ENCODE results near the gene SYCP2.

Gene SYCP2

GRCh38 chr20:59971428-59971827 is 38.0 kb upstream of the SYCP2 start:
- Histone ChIP-seq H3K36me3 (ENCODE audit: control insufficient read depth, insufficient read depth, low read length) (no peaks in the 10 kb centered on the region), H2AK5ac (ENCODE audit: low read length) (no peak overlapping the region), H3K18ac (ENCODE audit: low read length) (no peak overlapping the region), H2BK15ac (replicated peaks; ENCODE audit: low read depth) (no peak overlapping the region), H2BK5ac (ENCODE audit: low read length) (no peak overlapping the region), H3K56ac (ENCODE audit: low read length) (no peak overlapping the region), H2BK120ac (ENCODE audit: low read depth, low read length) (no peak overlapping the region), H3K4me2 (ENCODE audit: low read length) (no peak overlapping the region), H3K79me1 (ENCODE audit: low read length) (no peaks in the 10 kb centered on the region), H4K8ac (ENCODE audit: low read depth, low read length) (no peak overlapping the region), H3K79me2 (ENCODE audit: control insufficient read depth, insufficient read depth, low read length) (no peaks in the 10 kb centered on the region), H3K9ac (ENCODE audit: low read length) (no peak overlapping the region), H3K23ac (ENCODE audit: low read length) (no peak overlapping the region), H4K5ac (ENCODE audit: low read length) (no peak overlapping the region), H3K4me1 (ENCODE audit: control insufficient read depth, low read depth, low read length) (no peaks in the 10 kb centered on the region), H3K27me3 (ENCODE audit: insufficient read depth, low read length, poor library complexity) (no peaks in the 10 kb centered on the region), H3K4ac (ENCODE audit: low read depth, low read length) (no peak overlapping the region), H3K4me3 (ENCODE audit: low read length) (no peak overlapping the region), H3K27ac (ENCODE audit: low read depth, low read length) (no peak overlapping the region)
- WGBS (ENCODE audit: extremely low coverage, insufficient coverage, low lambda C conversion rate), result no CpG with 5 or more reads among the region's 1 CpG
- no peak for DNase-seq

GRCh38 chr20:59966428-59966827 is 33.0 kb upstream of the SYCP2 start:
- Histone ChIP-seq H2AK5ac (ENCODE audit: low read length) (no peak overlapping the region), H3K4me3 (ENCODE audit: low read length) (no peak overlapping the region), H3K27me3 (ENCODE audit: insufficient read depth, low read length, poor library complexity) (no peaks in the 10 kb centered on the region), H4K8ac (ENCODE audit: low read depth, low read length) (no peak overlapping the region), H3K9ac (ENCODE audit: low read length) (no peak overlapping the region), H3K27ac (ENCODE audit: low read depth, low read length) (no peak overlapping the region), H3K36me3 (ENCODE audit: control insufficient read depth, insufficient read depth, low read length) (no peaks in the 10 kb centered on the region), H3K23ac (ENCODE audit: low read length) (no peak overlapping the region), H3K18ac (ENCODE audit: low read length) (no peak overlapping the region), H3K4me2 (ENCODE audit: low read length) (no peak overlapping the region), H3K4ac (ENCODE audit: low read depth, low read length) (no peak overlapping the region), H2BK5ac (ENCODE audit: low read length) (no peak overlapping the region), H2BK15ac (replicated peaks; ENCODE audit: low read depth) (no peak overlapping the region), H3K56ac (ENCODE audit: low read length) (no peak overlapping the region), H4K5ac (ENCODE audit: low read length) (no peak overlapping the region), H2BK120ac (ENCODE audit: low read depth, low read length) (no peak overlapping the region), H3K79me1 (ENCODE audit: low read length) (no peaks in the 10 kb centered on the region), H3K79me2 (ENCODE audit: control insufficient read depth, insufficient read depth, low read length) (no peaks in the 10 kb centered on the region), H3K4me1 (ENCODE audit: control insufficient read depth, low read depth, low read length) (no peaks in the 10 kb centered on the region)
- no peak for DNase-seq
- WGBS (ENCODE audit: extremely low coverage, insufficient coverage, low lambda C conversion rate), result no CpG with 5 or more reads among the region's 3 CpGs

GRCh38 chr20:59962155-59962554 is 28.7 kb upstream of the SYCP2 start:
- Histone ChIP-seq H2BK120ac (ENCODE audit: low read depth, low read length) (no peak overlapping the region), H2BK5ac (ENCODE audit: low read length) (no peak overlapping the region), H4K5ac (ENCODE audit: low read length) (no peak overlapping the region), H3K4me1 (ENCODE audit: control insufficient read depth, low read depth, low read length) (no peaks in the 10 kb centered on the region), H3K56ac (ENCODE audit: low read length) (no peak overlapping the region), H3K36me3 (ENCODE audit: control insufficient read depth, insufficient read depth, low read length) (no peaks in the 10 kb centered on the region), H3K79me1 (ENCODE audit: low read length) (no peaks in the 10 kb centered on the region), H3K23ac (ENCODE audit: low read length) (no peak overlapping the region), H3K79me2 (ENCODE audit: control insufficient read depth, insufficient read depth, low read length) (no peaks in the 10 kb centered on the region), H3K18ac (ENCODE audit: low read length) (no peak overlapping the region), H3K4me2 (ENCODE audit: low read length) (no peak overlapping the region), H3K4ac (ENCODE audit: low read depth, low read length) (no peak overlapping the region), H3K4me3 (ENCODE audit: low read length) (no peak overlapping the region), H3K9ac (ENCODE audit: low read length) (no peak overlapping the region), H2BK15ac (replicated peaks; ENCODE audit: low read depth) (no peak overlapping the region), H2AK5ac (ENCODE audit: low read length) (no peak overlapping the region), H3K27ac (ENCODE audit: low read depth, low read length) (no peak overlapping the region), H4K8ac (ENCODE audit: low read depth, low read length) (no peak overlapping the region), H3K27me3 (ENCODE audit: insufficient read depth, low read length, poor library complexity) (no peaks in the 10 kb centered on the region)
- WGBS (ENCODE audit: extremely low coverage, insufficient coverage, low lambda C conversion rate), result no CpG with 5 or more reads among the region's 6 CpGs
- no peak for DNase-seq

- Histone ChIP-seq H3K23ac (ENCODE audit: low read length) (no peak overlapping the region), H3K36me3 (ENCODE audit: control insufficient read depth, insufficient read depth, low read length) (no peaks in the 10 kb centered on the region), H3K79me2 (ENCODE audit: control insufficient read depth, insufficient read depth, low read length) (no peaks in the 10 kb centered on the region), H3K18ac (ENCODE audit: low read length) (no peak overlapping the region), H3K4ac (ENCODE audit: low read depth, low read length) (no peak overlapping the region), H4K5ac (ENCODE audit: low read length) (no peak overlapping the region), H2BK15ac (replicated peaks; ENCODE audit: low read depth) (no peak overlapping the region), H2AK5ac (ENCODE audit: low read length) (no peak overlapping the region), H2BK120ac (ENCODE audit: low read depth, low read length) (no peak overlapping the region), H3K4me1 (ENCODE audit: control insufficient read depth, low read depth, low read length) (no peaks in the 10 kb centered on the region), H3K79me1 (ENCODE audit: low read length) (no peaks in the 10 kb centered on the region), H3K27ac (ENCODE audit: low read depth, low read length) (no peak overlapping the region), H3K9ac (ENCODE audit: low read length) (no peak overlapping the region), H3K4me2 (ENCODE audit: low read length) (no peak overlapping the region), H4K8ac (ENCODE audit: low read depth, low read length) (no peak overlapping the region), H3K4me3 (ENCODE audit: low read length) (no peak overlapping the region), H2BK5ac (ENCODE audit: low read length) (no peak overlapping the region), H3K27me3 (ENCODE audit: insufficient read depth, low read length, poor library complexity) (no peaks in the 10 kb centered on the region), H3K56ac (ENCODE audit: low read length) (no peak overlapping the region)
- no CpG with 5 or more reads among the region's 2 CpGs for WGBS (ENCODE audit: extremely low coverage, insufficient coverage, low lambda C conversion rate)
- no peak for DNase-seq
Observed at GRCh38 chr20:59961423-59961822, 28.0 kb upstream of the SYCP2 start.

GRCh38 chr20:59958626-59959025 is 25.2 kb upstream of the SYCP2 start:
- Histone ChIP-seq H2BK120ac (ENCODE audit: low read depth, low read length) (no peak overlapping the region), H3K56ac (ENCODE audit: low read length) (no peak overlapping the region), H3K4me2 (ENCODE audit: low read length) (no peak overlapping the region), H3K36me3 (ENCODE audit: control insufficient read depth, insufficient read depth, low read length) (no peaks in the 10 kb centered on the region), H3K4me3 (ENCODE audit: low read length) (no peak overlapping the region), H3K4ac (ENCODE audit: low read depth, low read length) (no peak overlapping the region), H2BK5ac (ENCODE audit: low read length) (no peak overlapping the region), H3K23ac (ENCODE audit: low read length) (no peak overlapping the region), H3K79me1 (ENCODE audit: low read length) (no peaks in the 10 kb centered on the region), H2AK5ac (ENCODE audit: low read length) (no peak overlapping the region), H3K18ac (ENCODE audit: low read length) (no peak overlapping the region), H3K79me2 (ENCODE audit: control insufficient read depth, insufficient read depth, low read length) (no peaks in the 10 kb centered on the region), H2BK15ac (replicated peaks; ENCODE audit: low read depth) (no peak overlapping the region), H3K4me1 (ENCODE audit: control insufficient read depth, low read depth, low read length) (no peaks in the 10 kb centered on the region), H3K9ac (ENCODE audit: low read length) (no peak overlapping the region), H4K8ac (ENCODE audit: low read depth, low read length) (no peak overlapping the region), H3K27me3 (ENCODE audit: insufficient read depth, low read length, poor library complexity) (no peaks in the 10 kb centered on the region), H4K5ac (ENCODE audit: low read length) (no peak overlapping the region), H3K27ac (ENCODE audit: low read depth, low read length) (no peak overlapping the region)
- DNase-seq, result no peak
- no CpG with 5 or more reads among the region's 4 CpGs for WGBS (ENCODE audit: extremely low coverage, insufficient coverage, low lambda C conversion rate)

GRCh38 chr20:59958123-59958522 is 24.7 kb upstream of the SYCP2 start, which contains the start of gene CDH26:
CDH26 (plus strand) TSS chr20:59958423; CDS start chr20:59958727, 304 bp downstream.
- H3K4ac ChIP-seq (ENCODE audit: low read depth, low read length), result no peak within 1 kb of the TSS
- no peak for DNase-seq
- H3K23ac ChIP-seq (ENCODE audit: low read length), result no peak within 1 kb of the TSS
- H3K27me3 ChIP-seq (ENCODE audit: insufficient read depth, low read length, poor library complexity), result no peaks in the 10 kb centered on the region
- WGBS (ENCODE audit: extremely low coverage, insufficient coverage, low lambda C conversion rate), result no CpG with 5 or more reads among the region's 5 CpGs
- no peak within 1 kb of the TSS for H2BK5ac ChIP-seq (ENCODE audit: low read length)
- H3K79me1 ChIP-seq (ENCODE audit: low read length), result no peaks in the 10 kb centered on the region
- H2AK5ac ChIP-seq (ENCODE audit: low read length), result no peak within 1 kb of the TSS
- H3K9ac ChIP-seq (ENCODE audit: low read length), result no peak within 1 kb of the TSS
- no peak within 1 kb of the TSS for H3K27ac ChIP-seq (ENCODE audit: low read depth, low read length)
- no peaks in the 10 kb centered on the region for H3K4me1 ChIP-seq (ENCODE audit: control insufficient read depth, low read depth, low read length)
- no peak within 1 kb of the TSS for H3K4me2 ChIP-seq (ENCODE audit: low read length)
- no peaks in the 10 kb centered on the region for H3K36me3 ChIP-seq (ENCODE audit: control insufficient read depth, insufficient read depth, low read length)
- no peak within 1 kb of the TSS for H4K8ac ChIP-seq (ENCODE audit: low read depth, low read length)
- H3K18ac ChIP-seq (ENCODE audit: low read length), result no peak within 1 kb of the TSS
- no peak within 1 kb of the TSS for H2BK120ac ChIP-seq (ENCODE audit: low read depth, low read length)
- no peak within 1 kb of the TSS for H4K5ac ChIP-seq (ENCODE audit: low read length)
- H3K79me2 ChIP-seq (ENCODE audit: control insufficient read depth, insufficient read depth, low read length), result no peaks in the 10 kb centered on the region
- H2BK15ac ChIP-seq (replicated peaks; ENCODE audit: low read depth), result no peak within 1 kb of the TSS
- H3K56ac ChIP-seq (ENCODE audit: low read length), result no peak within 1 kb of the TSS
- H3K4me3 ChIP-seq (ENCODE audit: low read length), result no peak within 1 kb of the TSS
